CD4-positive, alpha-beta T cell treated with Interleukin-12 subunit alpha and Interleukin-12 subunit beta, for 1 hour (primary cell): ENCODE results near the gene PAFAH1B1.

Source experiments
- DNase-seq: peaks from one replicate; pipeline ENCODE4 v3.0.0-alpha.2; 2020

PAFAH1B1 gene

DNA sequence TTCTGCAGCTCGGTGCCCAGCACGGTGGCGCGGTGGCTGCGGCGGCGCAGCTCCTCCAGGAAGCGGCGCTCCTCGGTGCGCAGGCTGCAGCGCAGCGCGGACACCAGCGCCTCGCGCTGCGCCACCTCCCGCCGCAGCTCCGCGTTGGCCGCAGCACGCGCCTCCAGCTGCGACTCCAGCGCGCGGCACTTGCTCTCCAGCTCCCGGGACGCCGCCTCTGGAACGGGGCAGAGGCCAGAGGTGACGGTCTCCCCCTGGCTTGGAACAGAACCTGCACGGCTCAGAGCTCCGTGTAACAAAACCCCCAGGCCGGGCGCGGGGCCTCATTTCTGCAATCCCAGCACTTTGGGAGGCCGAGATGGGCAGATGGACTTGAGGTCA is 131.3 kb downstream of the PAFAH1B1 start:
- peak; percentile 49 for DNase-seq

DNA sequence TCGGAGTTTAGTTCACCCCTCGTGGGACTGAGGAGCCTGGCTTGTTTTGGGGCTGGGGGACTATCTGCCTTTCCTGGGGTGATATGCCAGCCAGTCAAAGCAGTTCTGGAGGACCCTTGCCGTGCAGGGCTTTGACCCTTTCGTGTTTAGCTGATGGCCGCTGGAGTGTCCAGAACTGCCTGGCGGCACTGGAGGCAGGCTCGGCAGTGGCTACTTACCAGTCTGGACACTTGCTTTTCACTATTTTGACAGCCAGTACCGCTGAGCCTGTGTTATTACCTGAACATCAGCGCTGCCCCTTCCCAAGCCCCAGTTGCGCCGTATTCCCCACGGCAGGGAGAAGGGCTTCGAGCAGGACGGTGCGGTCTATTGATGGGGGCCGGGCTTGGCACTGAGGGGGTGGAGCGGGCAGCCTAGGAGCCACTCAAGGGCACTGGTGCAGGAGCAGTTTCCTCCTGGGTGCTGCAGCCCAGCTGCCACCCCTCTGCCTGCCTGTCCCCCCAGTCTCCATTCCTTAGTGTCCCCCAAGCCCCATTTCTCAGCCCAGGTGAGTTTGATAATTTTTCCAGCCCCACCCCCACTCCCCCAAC is 137.4 kb downstream of the PAFAH1B1 start:
- DNase-seq, result no peak

DNA sequence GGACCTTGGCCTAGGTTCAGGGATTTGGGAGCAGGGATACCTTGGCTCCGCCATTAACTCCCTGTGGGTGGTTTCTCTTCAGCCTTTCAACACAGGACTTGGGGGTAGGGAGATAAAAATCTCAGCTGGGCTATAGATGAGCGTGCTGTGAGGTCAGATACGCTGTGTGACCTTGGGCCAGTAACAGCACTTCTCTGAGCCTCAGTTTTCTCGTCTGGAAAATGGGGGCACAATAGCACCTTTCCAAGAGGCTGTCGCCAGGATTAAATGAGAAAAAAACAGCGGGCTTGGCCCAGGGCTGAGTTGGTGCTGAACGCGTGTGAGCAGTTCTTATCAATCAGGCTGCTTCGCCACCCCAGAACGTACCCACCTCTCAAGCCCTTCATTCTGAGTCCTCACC is 138.4 kb downstream of the PAFAH1B1 start:
- no peak for DNase-seq

DNA sequence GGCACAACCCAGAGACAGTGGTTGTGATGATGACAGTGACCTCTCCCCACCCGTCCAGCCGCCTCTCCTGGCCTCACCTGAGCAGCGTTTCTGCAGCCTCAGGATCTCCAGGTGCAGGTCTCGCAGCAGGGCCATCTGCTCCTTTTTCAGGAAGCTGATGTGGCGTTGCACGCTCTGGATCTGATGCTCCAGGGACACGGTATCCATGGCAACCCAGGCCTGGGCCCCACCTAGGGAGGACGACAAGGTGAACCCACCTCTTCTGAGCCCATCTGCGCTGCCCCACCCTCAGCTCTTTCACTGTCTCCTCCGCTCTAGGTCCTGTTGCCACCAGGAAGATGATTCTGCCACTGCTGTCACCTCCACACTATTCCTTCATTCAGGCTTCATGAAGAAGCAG is 141.5 kb downstream of the PAFAH1B1 start:
- DNase-seq, result no peak
